TTC549 (cell line): ENCODE results near the gene TSHZ2.
"Not testable (repeated sequence)": the region's sequence is repeated elsewhere in the genome, so short reads cannot be mapped to it uniquely, and the experiment has no call there.

ENCODE experiments used
- FAIRE-seq: peaks from 2 replicates; lab custom pipeline; 2012; peaks lifted over from hg19 to GRCh38; lab: Jason Lieb, UNC

Gene TSHZ2

DNA sequence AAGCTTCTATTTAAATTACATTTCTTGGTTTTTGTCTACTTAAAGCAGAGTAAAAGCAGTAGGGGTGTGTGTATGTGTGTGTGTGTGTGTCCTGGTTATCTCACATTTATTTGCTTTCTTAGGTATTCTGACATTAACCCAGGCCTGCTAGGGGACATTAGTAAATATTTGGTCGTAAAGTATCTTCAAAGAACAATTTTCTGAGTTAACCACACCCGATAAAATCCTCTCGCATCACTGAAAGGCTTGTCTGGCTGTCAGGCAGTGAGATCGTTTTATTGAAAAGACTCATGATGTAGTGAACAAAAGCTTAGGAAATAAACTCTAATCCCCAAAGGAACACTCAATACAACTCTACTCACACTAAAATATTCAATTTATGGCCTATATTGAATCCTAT is 543.6 kb downstream of the TSHZ2 start:
- FAIRE-seq: no peak

DNA sequence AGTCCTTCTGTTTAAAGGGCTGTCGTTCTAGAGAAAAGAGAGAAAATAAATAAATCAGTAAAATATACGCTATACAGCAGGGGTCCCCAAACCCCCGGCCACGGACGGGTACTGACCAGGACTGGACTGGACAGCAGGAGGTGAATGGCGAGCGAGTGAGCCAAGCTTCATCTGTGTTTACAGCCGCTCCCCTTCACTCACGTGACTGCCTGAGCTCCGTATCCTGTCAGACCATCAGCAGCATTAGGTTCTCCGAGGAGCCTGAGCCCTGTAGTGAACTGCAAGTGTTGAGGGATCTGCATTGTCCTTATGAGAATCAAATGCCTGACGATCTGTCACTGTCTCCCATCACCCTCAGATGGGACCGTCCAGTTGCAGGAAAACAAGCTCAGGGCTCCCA is 545.0 kb downstream of the TSHZ2 start:
- FAIRE-seq: no peak

DNA sequence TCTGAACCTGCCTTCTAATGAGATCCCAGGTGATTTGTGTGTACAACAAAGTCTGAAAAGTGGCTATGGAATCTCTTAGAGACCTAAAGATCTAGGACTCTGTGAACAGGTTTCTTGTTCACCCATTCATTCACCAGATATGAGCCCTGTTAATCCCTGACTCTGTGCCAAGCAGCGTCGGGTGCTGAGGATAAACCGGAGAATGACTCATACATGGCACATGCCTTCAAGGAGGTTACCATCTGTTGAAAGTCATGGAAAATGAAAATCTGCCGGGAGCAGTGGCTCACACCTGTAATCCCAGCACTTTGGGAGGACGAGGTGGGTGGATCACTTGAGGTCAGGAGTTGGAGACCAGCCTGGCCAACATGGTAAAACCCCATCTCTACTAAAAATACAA is 549.3 kb downstream of the TSHZ2 start:
- FAIRE-seq: not testable (repeated sequence)

DNA sequence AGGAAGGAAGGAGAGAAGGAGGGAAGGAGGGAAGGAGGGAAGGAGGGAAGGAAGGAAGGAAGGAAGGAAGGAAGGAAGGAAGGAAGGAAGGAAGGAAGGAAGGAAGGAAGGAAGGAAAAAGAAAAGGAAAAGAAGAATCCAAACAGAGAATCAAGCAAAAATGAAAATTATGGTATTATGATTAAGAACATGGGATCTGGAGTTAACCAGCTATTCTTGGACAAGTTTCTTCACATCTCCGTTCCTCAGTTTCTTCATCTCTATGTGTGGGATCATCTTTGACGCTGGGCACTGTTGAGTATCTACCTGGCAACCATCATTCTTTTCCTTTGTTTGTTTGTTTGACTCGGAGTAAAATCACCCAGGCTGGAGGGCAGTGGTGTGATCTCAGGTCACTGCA is 549.9 kb downstream of the TSHZ2 start:
- FAIRE-seq: no peak

DNA sequence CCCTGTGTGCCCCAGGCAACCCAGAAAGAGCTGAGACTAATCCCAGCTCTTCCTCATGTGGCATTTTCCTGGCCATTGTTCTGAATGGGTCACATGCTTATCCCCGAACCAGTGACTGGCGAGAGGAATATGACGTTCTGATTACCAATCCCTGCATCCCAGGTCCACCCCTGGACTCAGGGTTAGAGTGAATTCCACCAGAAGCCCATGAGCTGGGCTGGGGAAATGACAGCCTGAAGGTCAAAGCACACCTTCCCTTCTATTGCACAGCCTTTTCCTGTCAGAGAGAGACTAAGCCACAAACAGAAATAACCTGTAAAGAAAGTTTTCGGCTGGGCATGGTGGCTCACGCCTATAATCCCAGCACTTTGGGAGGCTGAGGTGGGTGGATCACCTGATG is 550.5 kb downstream of the TSHZ2 start:
- no peak for FAIRE-seq

DNA sequence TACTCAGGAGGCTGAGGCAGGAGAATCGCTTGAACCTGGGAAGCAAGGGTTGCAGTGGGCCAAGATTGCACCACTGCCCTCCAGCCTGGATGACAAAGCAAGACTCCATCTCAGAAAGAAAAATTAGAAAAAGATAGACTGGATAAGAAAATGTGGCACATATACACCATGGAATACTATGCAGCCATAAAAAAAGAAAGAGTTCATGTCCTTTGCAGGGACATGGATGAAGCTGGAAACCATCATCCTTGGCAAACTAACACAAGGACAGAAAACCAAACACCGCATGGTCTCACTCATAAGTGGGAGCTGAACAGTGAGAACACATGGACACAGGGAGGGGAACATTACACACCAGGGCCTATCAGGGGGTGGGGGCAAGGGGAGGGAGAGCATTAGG is 551.5 kb downstream of the TSHZ2 start:
- not testable (repeated sequence) for FAIRE-seq

DNA sequence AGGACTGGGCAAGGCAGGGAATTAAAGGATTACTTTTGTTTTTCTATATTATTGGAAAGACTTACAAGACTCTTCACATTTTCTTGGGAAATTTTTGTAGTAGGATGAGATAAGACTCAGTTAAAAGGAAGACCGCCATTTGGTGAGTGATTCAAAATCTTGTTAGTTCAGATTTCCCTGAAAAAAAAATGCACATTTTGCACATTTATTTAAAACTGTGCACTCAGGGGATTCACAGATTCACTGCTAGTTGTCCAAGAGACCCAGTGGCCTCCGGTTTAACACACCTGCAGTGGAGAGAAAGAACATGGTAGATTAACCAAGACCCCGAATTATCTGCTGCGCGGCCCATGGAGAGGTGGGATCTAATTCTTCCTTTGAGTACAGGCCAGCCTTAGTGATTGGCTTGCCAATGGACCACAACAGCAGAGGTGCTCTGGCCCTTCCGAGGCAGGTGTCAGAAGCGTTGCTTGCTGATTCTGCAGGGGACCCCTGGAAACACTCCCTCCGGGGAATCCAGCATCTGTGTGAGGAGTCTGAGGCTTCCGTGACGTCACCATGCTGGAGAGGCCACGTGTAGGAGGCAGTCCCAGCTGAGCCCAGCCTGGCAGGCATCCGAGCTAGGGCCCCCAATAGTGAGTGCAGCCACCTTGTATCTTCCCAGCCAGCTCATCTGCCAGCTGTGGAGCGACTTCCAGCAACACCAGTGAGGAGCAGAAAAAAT is 552.6 kb downstream of the TSHZ2 start:
- FAIRE-seq: no peak

DNA sequence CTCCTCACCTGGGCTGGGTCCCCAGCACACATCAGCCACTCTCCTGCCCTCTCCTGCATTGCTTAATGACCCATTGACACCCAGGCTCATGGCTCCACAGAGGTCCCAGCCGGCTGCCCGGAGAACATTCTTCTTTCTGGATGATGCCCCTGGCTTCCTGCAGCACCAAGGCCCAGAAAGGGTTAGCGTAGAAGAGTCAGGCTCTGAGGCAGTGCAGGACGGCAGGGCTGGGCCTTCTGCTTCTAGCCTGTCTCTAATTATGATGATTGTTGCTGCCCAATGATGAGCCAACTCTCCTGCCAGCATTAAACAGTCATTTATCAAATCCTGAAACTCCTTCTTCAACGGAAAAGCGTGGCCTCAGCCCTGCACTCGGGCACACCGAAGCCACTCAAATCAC is 555.0 kb downstream of the TSHZ2 start:
- no peak for FAIRE-seq

DNA sequence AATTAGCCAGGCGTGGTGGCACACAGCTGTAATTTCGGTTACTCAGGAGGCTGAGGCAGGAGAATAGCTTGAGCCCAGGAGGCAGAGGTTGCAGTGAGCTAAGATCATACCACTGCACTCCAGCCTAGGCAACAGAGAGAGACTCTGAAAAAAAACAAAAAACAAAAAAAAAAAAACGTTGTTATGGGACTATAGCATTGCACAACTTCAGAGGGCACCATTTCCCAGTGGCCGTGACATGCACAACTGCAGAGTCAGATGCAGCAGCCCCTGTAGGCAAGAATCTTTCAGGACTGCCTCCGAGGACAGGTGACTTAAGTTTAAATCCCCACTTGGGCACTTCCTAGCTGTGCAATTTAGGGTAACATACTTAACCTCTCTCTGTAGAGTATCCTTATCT is 557.5 kb downstream of the TSHZ2 start:
- FAIRE-seq: no peak

DNA sequence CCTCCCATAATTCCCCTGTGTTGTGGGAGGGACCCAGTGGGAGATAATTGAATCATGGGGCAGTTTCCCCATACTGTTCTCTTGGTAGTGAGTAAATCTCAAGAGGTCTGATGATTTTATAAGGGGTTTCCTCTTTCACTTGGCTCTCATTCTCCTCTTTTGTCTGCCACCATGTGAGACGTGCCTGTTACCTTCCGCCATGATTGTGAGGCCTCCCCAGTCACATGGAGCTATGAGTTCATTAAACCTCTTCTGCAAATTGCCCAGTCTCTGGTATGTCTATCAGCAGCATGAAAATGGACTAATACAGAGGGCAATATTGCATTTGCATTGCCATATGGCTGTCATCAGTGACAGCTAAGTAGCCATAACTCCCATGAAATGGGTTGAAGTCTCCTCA is 558.3 kb downstream of the TSHZ2 start:
- FAIRE-seq: no peak

DNA sequence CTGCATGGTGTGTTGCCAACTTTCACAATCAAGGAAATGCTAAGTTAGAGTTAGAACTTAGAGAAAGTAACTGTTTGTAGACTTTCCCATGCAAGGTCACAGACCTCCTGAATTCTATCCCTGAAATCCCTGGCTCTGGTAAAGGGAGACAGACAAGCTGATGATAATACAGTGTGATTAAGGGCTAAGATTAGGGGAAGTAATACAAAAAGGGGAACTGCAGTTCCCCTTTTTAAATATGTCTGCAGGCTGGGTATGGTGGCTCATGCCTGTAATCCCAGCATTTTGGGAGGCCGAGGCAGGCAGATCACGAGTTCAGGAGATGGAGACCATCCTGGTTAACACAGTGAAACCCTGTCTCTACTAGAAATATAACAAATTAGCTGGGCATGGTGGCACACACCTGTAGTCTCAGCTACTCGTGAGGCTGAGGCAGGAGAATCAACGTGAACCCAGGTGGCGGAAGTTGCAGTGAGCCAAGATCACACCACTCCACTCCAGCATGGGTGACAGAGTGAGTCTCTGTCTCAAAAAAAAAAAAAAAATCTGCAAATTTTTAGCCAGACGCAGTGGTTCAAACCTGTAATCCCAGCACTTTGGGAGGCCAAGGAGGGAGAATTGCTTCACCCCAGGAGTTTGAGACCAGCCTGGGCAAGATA is 560.6 kb downstream of the TSHZ2 start:
- FAIRE-seq: not testable (repeated sequence)

DNA sequence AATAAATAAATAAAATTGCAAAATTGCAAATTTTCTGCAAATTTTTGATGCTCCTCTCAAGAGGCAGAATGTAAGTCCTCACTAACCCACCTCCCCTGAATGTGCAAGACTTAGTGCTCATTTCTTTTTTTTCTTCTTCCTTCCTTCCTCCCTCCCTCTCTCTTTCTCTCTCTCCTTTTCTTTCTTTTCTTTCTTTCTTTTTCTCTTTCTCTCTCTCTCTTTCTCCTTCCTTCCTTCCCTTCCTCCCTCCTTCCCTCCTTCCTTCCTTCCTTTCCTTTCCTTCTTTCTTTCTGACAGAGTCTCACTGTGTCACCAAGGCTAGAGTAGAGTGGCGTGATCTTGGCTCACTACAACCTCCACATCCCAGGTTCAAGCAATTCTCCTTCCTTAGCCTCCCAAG is 561.3 kb downstream of the TSHZ2 start:
- FAIRE-seq: no peak

DNA sequence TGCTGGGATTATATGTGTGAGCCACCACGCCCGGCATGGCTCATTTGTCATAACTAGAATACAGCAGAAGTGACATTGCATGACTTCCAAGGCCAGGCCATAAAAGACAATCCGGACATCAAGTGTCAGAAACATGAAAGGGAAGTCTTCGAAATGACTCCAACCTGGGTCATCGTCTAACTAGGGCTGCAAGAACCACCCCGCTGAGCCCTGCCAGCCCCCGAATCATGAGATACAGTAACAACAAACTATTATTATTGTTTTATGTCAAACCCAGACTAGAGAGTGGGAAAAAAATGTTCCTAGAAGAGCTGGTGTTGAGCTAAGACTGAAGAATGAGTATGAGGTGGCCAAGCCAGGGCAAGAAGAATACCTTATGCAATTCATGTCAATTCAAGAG is 561.9 kb downstream of the TSHZ2 start:
- FAIRE-seq: no peak

DNA sequence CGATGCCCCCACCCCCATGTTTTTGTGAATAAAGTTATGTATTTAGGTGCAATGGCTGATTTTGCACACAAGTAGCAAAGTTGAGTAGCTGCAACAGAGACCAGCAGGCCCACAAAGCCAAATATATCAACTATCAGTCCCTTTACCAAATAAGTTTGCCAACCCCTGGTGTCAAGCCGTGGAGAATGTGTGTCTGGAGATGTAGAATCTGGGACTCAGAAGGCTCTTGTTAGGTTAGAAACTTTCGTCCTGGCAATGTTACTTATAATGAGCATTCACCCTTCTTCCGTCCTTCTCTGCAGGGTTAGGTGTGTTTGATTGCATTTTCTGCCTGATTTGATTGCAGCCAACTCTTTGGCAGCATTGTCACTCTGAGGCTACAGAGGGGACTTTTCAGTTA is 563.7 kb downstream of the TSHZ2 start:
- no peak for FAIRE-seq

DNA sequence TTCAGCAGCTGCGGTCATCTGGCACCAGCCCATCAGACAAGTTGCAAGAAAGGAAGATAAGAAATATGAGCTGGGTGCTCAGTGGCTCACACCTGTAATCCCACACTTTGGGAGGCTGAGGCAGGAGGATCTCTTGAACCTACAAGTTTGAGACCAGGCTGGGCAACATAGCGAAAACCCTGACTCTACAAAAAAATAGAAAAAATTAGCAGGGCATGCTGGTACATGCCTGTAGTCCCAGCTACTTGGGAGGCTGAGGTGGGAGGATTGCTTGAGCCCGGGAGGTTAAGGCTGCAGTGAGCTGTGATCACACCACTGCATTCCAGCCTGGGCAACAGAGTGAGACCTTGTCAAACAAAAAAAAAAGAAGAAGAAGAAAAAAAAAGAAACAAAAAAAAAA is 564.2 kb downstream of the TSHZ2 start:
- not testable (repeated sequence) for FAIRE-seq

DNA sequence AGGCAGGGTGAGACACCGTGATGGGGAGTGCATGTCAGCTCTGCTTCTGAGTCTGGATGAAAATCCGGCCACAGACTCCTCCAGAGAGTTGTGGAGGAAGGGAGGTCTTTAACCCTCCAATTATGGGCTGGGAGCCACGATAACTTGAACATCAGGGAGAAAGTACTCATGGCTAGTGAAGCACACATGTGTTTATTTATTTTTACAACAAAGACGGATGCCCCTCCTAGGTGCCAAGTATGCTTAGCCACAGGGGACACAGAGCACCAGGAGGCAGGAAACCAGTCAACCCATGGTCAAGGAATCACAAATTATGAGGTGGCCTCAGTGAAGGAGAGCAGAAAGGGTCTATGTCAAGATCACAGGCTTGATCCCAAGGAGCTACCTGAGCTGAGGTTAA is 567.4 kb downstream of the TSHZ2 start:
- FAIRE-seq: no peak
